Right lobe of liver (tissue), 4 donors: ENCODE measurements around the gene KIAA0513.

ENCODE experiments used
- CTCF ChIP-seq, 4 donors: fragments of 200-600 bp in 3 of 4; fragments of 450-650 bp in 1 of 4; IDR thresholded peaks; one replicate each; pipeline versions ENCODE4 v1.5.1 to v1.8.0; 2016 to 2022; ENCODE audit warnings: antibody characterized with exemption in 4 of 4, mild to moderate bottlenecking in 2 of 4
- POLR2A ChIP-seq: fragments of 450-650 bp; IDR thresholded peaks from one replicate; pipeline ENCODE4 v1.6.1; 2017; ENCODE audit warnings: antibody characterized with exemption, mild to moderate bottlenecking
- donor health status: DM: no; HTN: no; CAD: no.
- donor health status: DM: no; HTN: no; CAD: no.
- donor health status: DM: no; HTN: yes; CAD: no.

- TF ChIP-seq CTCF (IDR thresholded peaks at IDR 0.05) (no peak), POLR2A (no peak)
These were observed 14.6 kb downstream of the KIAA0513 start for GRCh38 chr16:85042167-85042526.
